DOHH2 (cell line): Measurements from ENCODE around the gene SLC8A1.

Source experiments
- H3F3A ChIP-seq: fragments of 200-600 bp; sonication (generic), shearing (Covaris generic); 2 replicates; pipeline ENCODE4 v1.6.0; 2016; ENCODE audit warnings: antibody characterized with exemption, mild to moderate bottlenecking; ENCODE audit not compliant: control insufficient read depth, insufficient read depth
- H3K27ac ChIP-seq: fragments of 200-600 bp; sonication (generic); 2 replicates; pipeline ENCODE4 v1.5.1; 2014; ENCODE audit warnings: low read depth, mild to moderate bottlenecking, low read length, moderate library complexity
- H3K27me3 ChIP-seq: fragments of 200-600 bp; sonication (generic); 2 replicates; pipeline ENCODE4 v1.6.1; 2014; ENCODE audit warnings: mild to moderate bottlenecking, low read length, mixed read lengths; ENCODE audit not compliant: control insufficient read depth
- H3K36me3 ChIP-seq: fragments of 200-600 bp; sonication (generic); 2 replicates; pipeline ENCODE4 v1.6.1; 2014; ENCODE audit warnings: mild to moderate bottlenecking, low read length, moderate library complexity, mixed read lengths; ENCODE audit not compliant: control insufficient read depth
- H3K4me1 ChIP-seq: fragments of 200-600 bp; sonication (generic); 2 replicates; pipeline ENCODE4 v1.6.1; 2014; ENCODE audit warnings: mild to moderate bottlenecking, low read length, mixed read lengths; ENCODE audit not compliant: control insufficient read depth
- H3K4me2 ChIP-seq: fragments of 200-600 bp; sonication (generic); 2 replicates; pipeline ENCODE4 v1.6.0; 2014; ENCODE audit warnings: mild to moderate bottlenecking, low read length, moderate library complexity
- H3K4me3 ChIP-seq: fragments of 200-600 bp; sonication (generic); 2 replicates; pipeline ENCODE4 v1.5.1; 2014; ENCODE audit warnings: mild to moderate bottlenecking, low read length, mixed read lengths
- H3K79me2 ChIP-seq: fragments of 200-600 bp; sonication (generic); 2 replicates; pipeline ENCODE4 v1.6.1; 2014; ENCODE audit warnings: mild to moderate bottlenecking, low read length, mixed read lengths; ENCODE audit not compliant: control insufficient read depth
- H3K9me2 ChIP-seq: fragments of 200-600 bp; sonication (generic); replicated peaks from 2 replicates; pipeline ENCODE4 v1.6.1; 2014; ENCODE audit warnings: mild to moderate bottlenecking, low read length, mixed read lengths; ENCODE audit not compliant: control insufficient read depth
- H3K9me3 ChIP-seq: fragments of 200-600 bp; sonication (generic); 2 replicates; pipeline ENCODE4 v1.6.1; 2014; ENCODE audit warnings: antibody characterized with exemption, low read length, mixed read lengths; ENCODE audit not compliant: control insufficient read depth, insufficient read depth
- H4K20me1 ChIP-seq: fragments of 200-600 bp; sonication (generic); 2 replicates; pipeline ENCODE4 v1.6.0; 2014; ENCODE audit warnings: low read depth, mild to moderate bottlenecking, antibody characterized with exemption, low read length, moderate library complexity; ENCODE audit not compliant: control insufficient read depth, insufficient read depth
- EZH2phosphoT487 ChIP-seq: fragments of 200-600 bp; sonication (generic); IDR thresholded peaks from 2 replicates; pipeline ENCODE4 v1.6.1; 2017; ENCODE audit warnings: borderline replicate concordance, mild to moderate bottlenecking, antibody characterized with exemption, low read length, moderate library complexity, mixed read lengths
- TF ChIP-seq, protein P1 (sequence below): fragments of 200-600 bp; sonication (generic); IDR thresholded peaks from one replicate; pipeline ENCODE4 v1.5.1; 2014; ENCODE audit warnings: antibody characterized with exemption, mild to moderate bottlenecking, low read depth, low read length; ENCODE audit not compliant: poor library complexity, severe bottlenecking

Gene SLC8A1

DNA sequence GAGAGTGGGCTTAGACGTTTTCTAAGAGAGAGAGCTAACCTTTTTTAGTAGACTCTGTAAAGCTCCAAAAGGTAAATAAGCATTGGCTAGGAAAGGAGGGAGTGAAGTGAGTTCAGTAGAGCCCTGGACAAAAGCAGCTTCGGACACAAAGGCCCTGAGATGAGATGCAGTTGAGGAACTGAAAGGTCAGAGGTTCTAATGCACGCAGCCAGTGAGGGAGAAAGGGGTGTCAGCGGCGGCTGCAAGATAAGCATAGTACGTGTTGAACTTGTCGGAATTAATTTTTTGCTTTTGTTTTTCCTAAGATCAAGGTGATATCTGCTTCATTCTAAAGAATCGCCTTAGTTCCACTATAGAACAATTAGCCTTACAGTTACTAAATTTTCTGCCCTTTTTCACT lies 11.2 kb upstream of the SLC8A1 start:
- Histone ChIP-seq H3K27me3 (no peaks in the 10 kb centered on the region), H3F3A (no peaks in the 10 kb centered on the region), H3K4me3 (no peak overlapping the region), H3K79me2 (no peaks in the 10 kb centered on the region), H3K9me3 (no peaks in the 10 kb centered on the region), H4K20me1 (no peaks in the 10 kb centered on the region), H3K27ac (no peak overlapping the region), H3K36me3 (no peaks in the 10 kb centered on the region), H3K9me2 (no peaks in the 10 kb centered on the region), H3K4me2 (no peak overlapping the region), H3K4me1 (no peaks in the 10 kb centered on the region)
- TF ChIP-seq, protein P1, sequence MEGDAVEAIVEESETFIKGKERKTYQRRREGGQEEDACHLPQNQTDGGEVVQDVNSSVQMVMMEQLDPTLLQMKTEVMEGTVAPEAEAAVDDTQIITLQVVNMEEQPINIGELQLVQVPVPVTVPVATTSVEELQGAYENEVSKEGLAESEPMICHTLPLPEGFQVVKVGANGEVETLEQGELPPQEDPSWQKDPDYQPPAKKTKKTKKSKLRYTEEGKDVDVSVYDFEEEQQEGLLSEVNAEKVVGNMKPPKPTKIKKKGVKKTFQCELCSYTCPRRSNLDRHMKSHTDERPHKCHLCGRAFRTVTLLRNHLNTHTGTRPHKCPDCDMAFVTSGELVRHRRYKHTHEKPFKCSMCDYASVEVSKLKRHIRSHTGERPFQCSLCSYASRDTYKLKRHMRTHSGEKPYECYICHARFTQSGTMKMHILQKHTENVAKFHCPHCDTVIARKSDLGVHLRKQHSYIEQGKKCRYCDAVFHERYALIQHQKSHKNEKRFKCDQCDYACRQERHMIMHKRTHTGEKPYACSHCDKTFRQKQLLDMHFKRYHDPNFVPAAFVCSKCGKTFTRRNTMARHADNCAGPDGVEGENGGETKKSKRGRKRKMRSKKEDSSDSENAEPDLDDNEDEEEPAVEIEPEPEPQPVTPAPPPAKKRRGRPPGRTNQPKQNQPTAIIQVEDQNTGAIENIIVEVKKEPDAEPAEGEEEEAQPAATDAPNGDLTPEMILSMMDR, result no peak
- TF ChIP-seq EZH2phosphoT487, result no peak

DNA sequence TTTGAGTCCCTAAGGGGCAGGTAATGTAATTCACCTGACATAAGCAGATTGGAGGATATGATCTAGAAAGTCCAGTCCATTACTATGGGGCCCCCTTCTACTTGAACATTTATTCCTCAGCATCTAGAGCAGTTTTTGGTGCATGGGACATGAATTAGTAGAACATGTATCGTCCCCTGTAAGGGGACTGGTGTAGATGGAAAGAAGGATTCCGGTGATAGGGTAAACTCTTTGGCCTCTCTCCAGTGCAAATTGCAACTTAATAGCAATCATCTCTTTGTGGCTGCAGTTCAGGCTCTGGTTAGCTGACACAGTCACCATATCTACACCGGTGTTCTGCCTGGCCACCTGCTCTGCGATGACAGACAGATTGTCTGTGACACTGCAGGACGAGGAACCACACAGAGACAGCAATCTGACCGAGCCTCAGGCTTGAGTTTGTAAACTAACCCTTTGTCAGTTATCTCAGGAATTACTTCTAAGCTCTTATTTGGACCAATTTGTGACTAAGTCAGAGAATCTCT lies 6.4 kb upstream of the SLC8A1 start:
- H3K4me1 ChIP-seq, result peaks cover 24% of the 10 kb centered on the region
- no peaks in the 10 kb centered on the region for H3K9me2 ChIP-seq
- H3K36me3 ChIP-seq, result no peaks in the 10 kb centered on the region
- no peak overlapping the region for H3K4me2 ChIP-seq
- no peaks in the 10 kb centered on the region for H4K20me1 ChIP-seq
- no peak overlapping the region for H3K4me3 ChIP-seq
- TF ChIP-seq EZH2phosphoT487, result no peak
- TF ChIP-seq, protein P1, result no peak
- H3K27ac ChIP-seq, result no peak overlapping the region
- 0 out of 2 replicates have a peak, but pooled peaks cover 3% of the 10 kb centered on the region for H3F3A ChIP-seq
- no peaks in the 10 kb centered on the region for H3K9me3 ChIP-seq
- H3K27me3 ChIP-seq, result no peaks in the 10 kb centered on the region
- no peaks in the 10 kb centered on the region for H3K79me2 ChIP-seq

DNA sequence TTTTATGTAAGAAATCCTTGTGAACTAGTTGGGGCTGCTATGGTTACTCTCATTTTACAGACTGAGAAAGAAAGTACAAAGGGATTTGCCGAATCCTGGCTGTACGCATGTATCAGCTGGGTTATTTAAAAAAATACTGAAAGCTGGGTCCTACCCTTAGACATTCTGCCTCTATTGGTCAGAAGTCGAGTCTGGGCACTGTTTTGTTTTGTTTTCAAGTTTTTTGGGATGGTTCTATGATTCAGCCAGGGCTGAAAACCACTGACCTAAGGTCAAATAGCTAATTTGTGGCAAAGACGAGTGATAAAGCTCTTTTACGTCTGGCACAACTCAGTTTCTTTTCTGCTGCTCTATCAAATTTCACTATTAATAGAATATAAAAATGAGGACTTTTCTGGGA lies 5.9 kb upstream of the SLC8A1 start:
- Histone ChIP-seq H3F3A (0 out of 2 replicates have a peak, but pooled peaks cover 3% of the 10 kb centered on the region), H3K4me2 (no peak overlapping the region)

More for the DNA sequence above, 5.9 kb upstream of the SLC8A1 start:
- TF ChIP-seq, protein P1, result no peak
- no peak for TF ChIP-seq EZH2phosphoT487
- Histone ChIP-seq H3K27me3 (no peaks in the 10 kb centered on the region), H4K20me1 (no peaks in the 10 kb centered on the region), H3K79me2 (no peaks in the 10 kb centered on the region), H3K4me1 (peaks cover 29% of the 10 kb centered on the region), H3K9me3 (no peaks in the 10 kb centered on the region), H3K36me3 (no peaks in the 10 kb centered on the region), H3K27ac (no peak overlapping the region), H3K9me2 (no peaks in the 10 kb centered on the region), H3K4me3 (no peak overlapping the region)
